Endothelial cell of umbilical vein (primary cell): Measurements from ENCODE around the gene PLA2G4C. TPM values are rescaled to one million over a fixed set of nuclear protein-coding genes. Genes with fewer than 3 reads are reported as not detected.

Source experiments
- BruUV-seq: library from RNA; stranded (reverse); fragments of 400-500 nt; replicated peaks from 2 replicates; lab custom pipeline; 2021; lab: Mats Ljungman, UMichigan
- CTCF ChIA-PET: fragments of 300-600, 350-600 bp; sonication (Branson Sonifier 250); formaldehyde crosslinking; loops from one replicate; lab custom pipeline; 2021; ENCODE audit warnings: antibody characterized with exemption, inconsistent platforms; lab: Charles Lee
- POLR2A ChIA-PET: fragments of 300-600, 350-600 bp; sonication (Branson Sonifier 250); formaldehyde crosslinking; loops from one replicate; lab custom pipeline; 2021; ENCODE audit warnings: antibody characterized with exemption, inconsistent platforms; lab: Charles Lee
- DNase-seq: peaks from one replicate; pipeline ENCODE4 v3.0.0-alpha.2; 2011; ENCODE audit warnings: low read depth, low spot score
- FAIRE-seq: peaks from 2 replicates; lab custom pipeline; 2011; peaks lifted over from hg19 to GRCh38; lab: Jason Lieb, UNC
- H2AFZ ChIP-seq: 2 replicates; pipeline ENCODE4 v1.6.0; 2012; ENCODE audit warnings: low read depth, low read length, control low read depth, inconsistent platforms
- H3K27ac ChIP-seq: 2 replicates; pipeline ENCODE4 v1.5.1; 2011; ENCODE audit warnings: low read depth, mild to moderate bottlenecking, control low read depth, low read length, moderate library complexity; ENCODE audit not compliant: insufficient read depth
- H3K27me3 ChIP-seq, 2 experiments: 2 replicates each; pipeline versions ENCODE4 v1.6.0 to v1.6.1; 2011; ENCODE audit warnings: low read length in 2 of 2, mixed read lengths in 1 of 2; ENCODE audit not compliant: control insufficient read depth in 2 of 2, insufficient read depth in 2 of 2
- H3K36me3 ChIP-seq, 2 experiments: 2 replicates in 1 of 2; 3 replicates in 1 of 2; pipeline ENCODE4 v1.5.1; 2011; ENCODE audit warnings: low read length in 2 of 2, mild to moderate bottlenecking in 1 of 2, moderate library complexity in 1 of 2; ENCODE audit not compliant: control insufficient read depth in 2 of 2, insufficient read depth in 2 of 2; ENCODE audit errors: extremely low read depth in 1 of 2
- H3K4me1 ChIP-seq: 3 replicates; pipeline ENCODE4 v1.5.1; 2011; ENCODE audit warnings: mild to moderate bottlenecking, low read length; ENCODE audit not compliant: control insufficient read depth, insufficient read depth; ENCODE audit errors: extremely low read depth
- H3K4me2 ChIP-seq: 2 replicates; pipeline ENCODE4 v1.6.1; 2011; ENCODE audit warnings: low read length, control low read depth, mixed read lengths; ENCODE audit not compliant: insufficient read depth
- H3K4me3 ChIP-seq, 3 experiments: fragments of 200-600 bp in 1 of 3; sonication (generic), shearing (Covaris generic) in 1 of 3; replicated peaks in 1 of 3; 2 replicates each; pipeline ENCODE4 v1.5.1; 2011 to 2016; ENCODE audit warnings: control low read depth in 3 of 3, low read length in 3 of 3, mild to moderate bottlenecking in 2 of 3, inconsistent platforms in 1 of 3, low read depth in 1 of 3, moderate library complexity in 1 of 3; ENCODE audit not compliant: insufficient read depth in 1 of 3
- H3K79me2 ChIP-seq: 2 replicates; pipeline ENCODE4 v1.6.0; 2012; ENCODE audit warnings: low read length, inconsistent platforms; ENCODE audit not compliant: control insufficient read depth, insufficient read depth
- H3K9ac ChIP-seq: replicated peaks from 2 replicates; pipeline ENCODE3; 2011; ENCODE audit warnings: low read length, control low read depth; ENCODE audit not compliant: insufficient read depth; ENCODE audit errors: extremely low read depth
- H3K9me1 ChIP-seq: replicated peaks from 3 replicates; pipeline ENCODE4 v1.6.0; 2011; ENCODE audit warnings: mild to moderate bottlenecking, low read length; ENCODE audit not compliant: control insufficient read depth, insufficient read depth; ENCODE audit errors: extremely low read depth
- H3K9me3 ChIP-seq: replicated peaks from 2 replicates; pipeline ENCODE4 v1.5.1; 2012; ENCODE audit warnings: low read length, inconsistent platforms; ENCODE audit not compliant: control insufficient read depth, insufficient read depth
- H4K20me1 ChIP-seq: replicated peaks from 2 replicates; pipeline ENCODE3; 2011; ENCODE audit warnings: mild to moderate bottlenecking, low read length; ENCODE audit not compliant: control insufficient read depth, insufficient read depth; ENCODE audit errors: extremely low read depth
- EZH2 ChIP-seq: IDR thresholded peaks from 2 replicates; pipeline ENCODE4 v1.6.1; 2012; ENCODE audit warnings: borderline replicate concordance, low read depth, mild to moderate bottlenecking, moderate library complexity, low read length, inconsistent platforms; ENCODE audit not compliant: severe bottlenecking
- FOS ChIP-seq: IDR thresholded peaks from 2 replicates; pipeline ENCODE4 v1.6.1; 2011; ENCODE audit warnings: mild to moderate bottlenecking, low read length, moderate library complexity, borderline replicate concordance; ENCODE audit not compliant: insufficient read depth
- GATA2 ChIP-seq: IDR thresholded peaks from 2 replicates; pipeline ENCODE4 v1.7.0; 2011; ENCODE audit warnings: low read depth, mild to moderate bottlenecking, moderate library complexity, mixed read lengths, low read length; ENCODE audit not compliant: insufficient read length, insufficient read depth
- JUN ChIP-seq: IDR thresholded peaks from 2 replicates; pipeline ENCODE4 v1.6.1; 2011; ENCODE audit warnings: borderline replicate concordance, low read depth; ENCODE audit not compliant: insufficient read length, insufficient read depth
- MYC ChIP-seq: IDR thresholded peaks from one replicate; pipeline ENCODE4 v1.6.1; 2011; ENCODE audit warnings: mild to moderate bottlenecking, low read depth, low read length
- POLR2A ChIP-seq: IDR thresholded peaks from 2 replicates; pipeline ENCODE4 v1.6.1; 2012; ENCODE audit warnings: low read depth, mild to moderate bottlenecking, control low read depth, low read length
- POLR2AphosphoS5 ChIP-seq: IDR thresholded peaks from 2 replicates; pipeline ENCODE4 v1.6.1; 2012; ENCODE audit warnings: low read depth, mild to moderate bottlenecking, control low read depth, low read length, moderate library complexity; ENCODE audit not compliant: insufficient read depth
- dilution Hi-C: fragments of 300-500 bp; cut with MboI; formaldehyde crosslinking; loops from one replicate; pipeline ENCODE4 v1.15.0; 2019; ENCODE audit warnings: low sequenced_read_pairs; ENCODE audit not compliant: extremely low pct_ligation_motif_present
- intact Hi-C: fragments of 100-400 bp; cut with micrococcal nuclease; formaldehyde crosslinking; loops from one replicate; pipeline ENCODE4 v1.10.0; 2022
- polyA plus RNA-seq, 4 experiments: library from polyadenylated mRNA; depleted of rRNA in 3 of 4; stranded (reverse) in 3 of 4; unstranded in 1 of 4; fragments of >200 nt; gene quantifications; 2 replicates each; pipeline versions ENCODE4 v1.2.1 to v1.2.3, GENCODE V29; 2011 to 2012; ENCODE audit warnings: missing spikeins in 1 of 4
- total RNA-seq: library from RNA; stranded (reverse); gene quantifications from 2 replicates; pipeline ENCODE4 v1.2.3, GENCODE V29; 2021
- TF ChIP-seq, protein P1 (sequence below), 2 donors: IDR thresholded peaks; 1 replicate in 1 of 2; 2 replicates in 1 of 2; pipeline ENCODE4 v1.5.1; 2011; ENCODE audit warnings: low read length in 2 of 2, mild to moderate bottlenecking in 2 of 2, moderate library complexity in 2 of 2, control low read depth in 1 of 2, inconsistent platforms in 1 of 2, low read depth in 1 of 2; ENCODE audit not compliant: insufficient read depth in 1 of 2; ENCODE audit errors: extremely low read depth in 1 of 2
- TF ChIP-seq, protein P2 (sequence below): IDR thresholded peaks from 2 replicates; pipeline ENCODE4 v1.6.1; 2011; ENCODE audit not compliant: insufficient read depth, insufficient read length

The PLA2G4C gene
- total and polyA plus RNA-seq, 2 donors (not counting 3 experiments of a cell fraction or from before 2014, with no cell fraction given): 53.1 to 63.4 TPM

DNA sequence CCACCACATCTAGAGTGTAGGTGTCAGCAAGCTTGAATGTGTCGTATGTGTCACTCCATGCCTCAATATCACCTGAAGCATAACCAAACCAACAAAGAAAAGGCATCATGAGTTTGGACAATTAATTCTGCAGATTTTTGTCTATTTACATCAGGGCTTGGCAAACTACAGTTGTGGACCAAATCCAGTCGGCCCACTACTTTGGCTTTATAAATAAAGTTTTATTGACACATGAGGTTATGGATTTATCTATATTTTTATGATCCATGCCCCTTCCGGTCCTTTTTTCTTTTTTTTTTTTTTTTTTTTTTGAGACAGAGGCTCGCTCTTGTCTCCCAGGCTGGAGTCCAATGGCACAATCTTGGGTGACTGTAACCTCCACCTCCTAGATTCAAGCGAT is 57.5 kb downstream of the PLA2G4C start:
- CTCF ChIA-PET: no interaction called here
- Histone ChIP-seq H3K36me3 (no peaks in the 10 kb centered on the region), H3K9ac (no peak overlapping the region), H2AFZ (no peak overlapping the region), H3K4me1 (no peaks in the 10 kb centered on the region), H3K9me1 (no peaks in the 10 kb centered on the region), H3K27me3 (no peaks in the 10 kb centered on the region), H3K79me2 (no peaks in the 10 kb centered on the region), H3K27ac (no peak overlapping the region), H3K4me2 (no peak overlapping the region), H4K20me1 (no peaks in the 10 kb centered on the region), H3K9me3 (no peaks in the 10 kb centered on the region), H3K4me3 (no peak overlapping the region)
- dilution Hi-C loops: no loop called here
- intact Hi-C loops: no loop called here
- BruUV-seq: no TSS peak
- TF ChIP-seq EZH2: no peak
- no peak for TF ChIP-seq POLR2A
- TF ChIP-seq, protein P1, sequence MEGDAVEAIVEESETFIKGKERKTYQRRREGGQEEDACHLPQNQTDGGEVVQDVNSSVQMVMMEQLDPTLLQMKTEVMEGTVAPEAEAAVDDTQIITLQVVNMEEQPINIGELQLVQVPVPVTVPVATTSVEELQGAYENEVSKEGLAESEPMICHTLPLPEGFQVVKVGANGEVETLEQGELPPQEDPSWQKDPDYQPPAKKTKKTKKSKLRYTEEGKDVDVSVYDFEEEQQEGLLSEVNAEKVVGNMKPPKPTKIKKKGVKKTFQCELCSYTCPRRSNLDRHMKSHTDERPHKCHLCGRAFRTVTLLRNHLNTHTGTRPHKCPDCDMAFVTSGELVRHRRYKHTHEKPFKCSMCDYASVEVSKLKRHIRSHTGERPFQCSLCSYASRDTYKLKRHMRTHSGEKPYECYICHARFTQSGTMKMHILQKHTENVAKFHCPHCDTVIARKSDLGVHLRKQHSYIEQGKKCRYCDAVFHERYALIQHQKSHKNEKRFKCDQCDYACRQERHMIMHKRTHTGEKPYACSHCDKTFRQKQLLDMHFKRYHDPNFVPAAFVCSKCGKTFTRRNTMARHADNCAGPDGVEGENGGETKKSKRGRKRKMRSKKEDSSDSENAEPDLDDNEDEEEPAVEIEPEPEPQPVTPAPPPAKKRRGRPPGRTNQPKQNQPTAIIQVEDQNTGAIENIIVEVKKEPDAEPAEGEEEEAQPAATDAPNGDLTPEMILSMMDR (IDR thresholded peaks at IDR 0.05; ENCODE audit: extremely low read depth in 1 of 2, insufficient read depth in 1 of 2, low read depth in 1 of 2, low read length in 2 of 2): no peak
- no peak for TF ChIP-seq FOS
- TF ChIP-seq MYC: no peak
- TF ChIP-seq GATA2: no peak
- TF ChIP-seq, protein P2, sequence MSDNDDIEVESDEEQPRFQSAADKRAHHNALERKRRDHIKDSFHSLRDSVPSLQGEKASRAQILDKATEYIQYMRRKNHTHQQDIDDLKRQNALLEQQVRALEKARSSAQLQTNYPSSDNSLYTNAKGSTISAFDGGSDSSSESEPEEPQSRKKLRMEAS: no peak
- no peak for TF ChIP-seq JUN
- no peak for TF ChIP-seq POLR2AphosphoS5
- POLR2A ChIA-PET: no interaction called here
- FAIRE-seq: no peak
- no peak for DNase-seq
